ENCODE data around the gene ARMC3.
"Not testable (repeated sequence)": the region's sequence is repeated elsewhere in the genome, so short reads cannot be mapped to it uniquely, and the experiment has no call there.

ARMC3 gene

DNA sequence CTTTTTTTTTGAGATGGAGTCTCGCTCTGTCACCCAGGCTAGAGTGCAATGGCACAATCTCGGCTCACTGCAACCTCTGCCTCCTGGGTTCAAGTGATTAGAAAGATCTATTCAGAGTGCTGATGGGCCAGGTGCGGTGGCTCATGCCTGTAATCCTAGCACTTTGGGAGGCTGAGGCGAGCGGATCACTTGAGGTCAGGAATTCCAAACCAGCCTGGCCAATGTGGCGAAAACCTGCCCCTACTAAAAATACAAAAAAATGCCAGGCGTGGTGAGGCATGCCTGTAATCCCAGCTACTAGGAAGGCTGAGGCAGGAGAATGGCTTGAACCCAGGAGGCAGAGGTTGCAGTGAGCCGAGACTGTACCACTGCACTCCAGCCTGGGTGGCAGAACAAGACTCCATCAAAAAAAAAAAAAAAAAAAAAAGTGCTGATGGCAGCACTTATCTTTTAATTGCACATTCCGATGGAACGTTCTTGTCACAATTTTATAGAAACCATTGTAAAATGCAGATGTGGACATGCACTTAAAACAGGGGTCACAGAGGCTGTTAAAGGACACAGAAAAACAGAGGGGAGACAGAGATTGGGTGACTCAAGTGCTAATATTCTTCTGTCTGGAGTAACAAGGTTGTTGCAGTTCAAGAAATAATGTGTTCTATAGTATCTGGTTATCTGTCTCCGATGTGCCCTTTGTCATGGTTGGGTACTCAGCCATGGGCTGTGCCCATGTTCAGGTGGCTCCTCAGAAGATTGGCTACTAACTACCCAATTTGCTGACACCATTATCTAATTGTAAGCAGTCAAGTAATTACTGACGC lies 142.4 kb downstream of the ARMC3 start:
- DNase-seq (ENCODE audit: low read depth, low spot score); H3K27ac ChIP-seq (ENCODE audit: low read length): not testable (repeated sequence)
- no CpG with 5 or more reads among the region's 12 CpGs for WGBS (ENCODE audit: insufficient coverage, insufficient read length)

DNA sequence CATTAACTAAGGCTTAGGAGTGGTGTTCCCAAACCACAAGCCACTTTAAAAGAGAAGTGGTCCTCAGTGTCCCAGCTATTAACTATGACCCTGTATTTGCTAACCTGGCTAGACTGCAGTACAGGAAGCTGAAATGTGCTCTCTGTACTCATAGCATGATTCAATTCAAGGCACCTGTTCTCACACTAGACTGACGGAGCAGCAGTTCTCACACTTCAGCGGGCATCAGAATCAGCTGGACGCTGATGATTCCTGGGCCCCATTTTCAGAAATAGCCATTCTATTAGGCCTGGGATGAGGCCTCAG lies 143.0 kb downstream of the ARMC3 start:
- no peak overlapping the region for H3K4me3 ChIP-seq (ENCODE audit: low read length)
- no peaks in the 10 kb centered on the region for H3K27me3 ChIP-seq (ENCODE audit: control insufficient read depth, insufficient read depth, low read length)
- WGBS (ENCODE audit: insufficient coverage, insufficient read length) = no CpG with 5 or more reads among the region's 3 CpGs
- H3K36me3 ChIP-seq (ENCODE audit: control insufficient read depth, insufficient read depth, low read length) = no peaks in the 10 kb centered on the region
- no peak overlapping the region for H3K27ac ChIP-seq (ENCODE audit: low read length)
- no peaks in the 10 kb centered on the region for H3K9me3 ChIP-seq (ENCODE audit: control insufficient read depth, insufficient read depth, low read length)
- H3K4me1 ChIP-seq (ENCODE audit: control insufficient read depth, insufficient read depth, low read length) = no peaks in the 10 kb centered on the region
- DNase-seq (ENCODE audit: low read depth, low spot score) = no peak

More for the DNA sequence above, 142.4 kb downstream of the ARMC3 start:
- not testable (repeated sequence) for H3K9me3 ChIP-seq (ENCODE audit: control insufficient read depth, insufficient read depth, low read length); H3K27me3 ChIP-seq (ENCODE audit: control insufficient read depth, insufficient read depth, low read length); H3K4me1 ChIP-seq (ENCODE audit: control insufficient read depth, insufficient read depth, low read length); H3K4me3 ChIP-seq (ENCODE audit: low read length); H3K36me3 ChIP-seq (ENCODE audit: control insufficient read depth, insufficient read depth, low read length)

GRCh38 chr10:23072593-23072992 lies 144.7 kb downstream of the ARMC3 start:
- no CpG with 5 or more reads among the region's 3 CpGs for WGBS (ENCODE audit: insufficient coverage, insufficient read length)
- not testable (repeated sequence) for H3K27me3 ChIP-seq (ENCODE audit: control insufficient read depth, insufficient read depth, low read length); H3K9me3 ChIP-seq (ENCODE audit: control insufficient read depth, insufficient read depth, low read length); H3K36me3 ChIP-seq (ENCODE audit: control insufficient read depth, insufficient read depth, low read length); DNase-seq (ENCODE audit: low read depth, low spot score); H3K4me3 ChIP-seq (ENCODE audit: low read length); H3K4me1 ChIP-seq (ENCODE audit: control insufficient read depth, insufficient read depth, low read length); H3K27ac ChIP-seq (ENCODE audit: low read length)

- DNase-seq (ENCODE audit: low read depth, low spot score) = no peak
- H3K4me1 ChIP-seq (ENCODE audit: control insufficient read depth, insufficient read depth, low read length) = no peaks in the 10 kb centered on the region
- WGBS (ENCODE audit: insufficient coverage, insufficient read length) = no CpG with 5 or more reads among the region's 3 CpGs
Measured at GRCh38 chr10:23073527-23073926, 145.7 kb downstream of the ARMC3 start.

GRCh38 chr10:23075672-23076071 lies 147.8 kb downstream of the ARMC3 start:
- Histone ChIP-seq H3K27me3 (ENCODE audit: control insufficient read depth, insufficient read depth, low read length) (no peaks in the 10 kb centered on the region), H3K36me3 (ENCODE audit: control insufficient read depth, insufficient read depth, low read length) (no peaks in the 10 kb centered on the region), H3K27ac (ENCODE audit: low read length) (no peak overlapping the region), H3K4me3 (ENCODE audit: low read length) (no peak overlapping the region), H3K4me1 (ENCODE audit: control insufficient read depth, insufficient read depth, low read length) (no peaks in the 10 kb centered on the region; the same call in 1 of the 2 replicates), H3K9me3 (ENCODE audit: control insufficient read depth, insufficient read depth, low read length) (no peaks in the 10 kb centered on the region)
- no CpG with 5 or more reads among the region's 3 CpGs for WGBS (ENCODE audit: insufficient coverage, insufficient read length)
- DNase-seq (ENCODE audit: low read depth, low spot score) = no peak

More at GRCh38 chr10:23073527-23073926, 145.7 kb downstream of the ARMC3 start:
- Histone ChIP-seq H3K27me3 (ENCODE audit: control insufficient read depth, insufficient read depth, low read length) (no peaks in the 10 kb centered on the region), H3K4me3 (ENCODE audit: low read length) (no peak overlapping the region), H3K9me3 (ENCODE audit: control insufficient read depth, insufficient read depth, low read length) (no peaks in the 10 kb centered on the region), H3K27ac (ENCODE audit: low read length) (no peak overlapping the region), H3K36me3 (ENCODE audit: control insufficient read depth, insufficient read depth, low read length) (no peaks in the 10 kb centered on the region)

GRCh38 chr10:23078114-23078513 lies 150.3 kb downstream of the ARMC3 start:
- WGBS (ENCODE audit: insufficient coverage, insufficient read length) = no CpG with 5 or more reads among the region's 2 CpGs
- no peaks in the 10 kb centered on the region for H3K9me3 ChIP-seq (ENCODE audit: control insufficient read depth, insufficient read depth, low read length)
- no peak for DNase-seq (ENCODE audit: low read depth, low spot score)

DNA sequence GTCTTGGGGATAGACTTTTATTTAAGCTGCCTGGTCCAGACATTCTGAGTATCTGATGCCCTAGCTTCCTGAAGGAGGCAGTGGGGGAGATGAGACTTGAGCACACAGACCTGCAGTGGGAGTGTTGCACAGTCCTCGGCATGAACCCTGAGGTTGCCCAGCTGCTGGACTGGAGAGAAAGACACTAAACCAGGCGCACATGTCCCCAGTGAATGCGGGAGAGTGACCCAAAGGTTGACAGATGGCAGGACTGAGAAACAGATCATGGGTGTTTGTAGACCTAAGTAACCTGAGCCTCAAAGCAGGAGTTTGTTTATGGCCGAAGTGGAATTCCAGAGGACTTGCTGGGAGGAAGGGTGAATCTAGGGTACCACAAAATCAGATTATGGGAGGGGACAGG lies 151.8 kb downstream of the ARMC3 start:
- no peak for DNase-seq (ENCODE audit: low read depth, low spot score)
- no peaks in the 10 kb centered on the region for H3K9me3 ChIP-seq (ENCODE audit: control insufficient read depth, insufficient read depth, low read length)
- H3K27me3 ChIP-seq (ENCODE audit: control insufficient read depth, insufficient read depth, low read length) = no peaks in the 10 kb centered on the region
- WGBS (ENCODE audit: insufficient coverage, insufficient read length) = no CpG with 5 or more reads among the region's 4 CpGs
- H3K36me3 ChIP-seq (ENCODE audit: control insufficient read depth, insufficient read depth, low read length) = no peaks in the 10 kb centered on the region
- H3K4me1 ChIP-seq (ENCODE audit: control insufficient read depth, insufficient read depth, low read length) = no peaks in the 10 kb centered on the region; the same call in 1 of the 2 replicates
- no peak overlapping the region for H3K4me3 ChIP-seq (ENCODE audit: low read length)
- H3K27ac ChIP-seq (ENCODE audit: low read length) = no peak overlapping the region

More at GRCh38 chr10:23078114-23078513, 150.3 kb downstream of the ARMC3 start:
- H3K27ac ChIP-seq (ENCODE audit: low read length) = no peak overlapping the region
- no peaks in the 10 kb centered on the region for H3K36me3 ChIP-seq (ENCODE audit: control insufficient read depth, insufficient read depth, low read length)
- H3K4me3 ChIP-seq (ENCODE audit: low read length) = no peak overlapping the region
- H3K4me1 ChIP-seq (ENCODE audit: control insufficient read depth, insufficient read depth, low read length) = no peaks in the 10 kb centered on the region; the same call in 1 of the 2 replicates
- H3K27me3 ChIP-seq (ENCODE audit: control insufficient read depth, insufficient read depth, low read length) = no peaks in the 10 kb centered on the region

DNA sequence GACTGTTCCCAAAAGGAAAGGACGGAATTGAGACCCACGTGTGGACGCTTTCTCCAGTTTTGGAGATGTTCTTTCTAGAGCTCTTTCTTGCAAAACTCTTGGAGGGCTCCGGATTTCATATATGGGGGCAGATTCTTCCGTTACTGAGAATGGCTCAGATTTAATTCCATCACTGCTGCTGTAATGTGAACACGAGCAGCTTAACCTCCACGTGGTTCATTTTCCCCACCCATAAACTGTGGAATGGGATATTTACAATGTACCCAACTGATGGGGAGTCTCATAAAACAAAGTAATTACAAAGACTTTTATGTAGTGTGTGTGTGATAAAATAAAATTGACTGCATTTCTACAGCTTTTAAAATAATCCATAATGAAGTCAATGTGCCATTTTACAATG lies 152.4 kb downstream of the ARMC3 start:
- Histone ChIP-seq H3K9me3 (ENCODE audit: control insufficient read depth, insufficient read depth, low read length) (no peaks in the 10 kb centered on the region), H3K27me3 (ENCODE audit: control insufficient read depth, insufficient read depth, low read length) (no peaks in the 10 kb centered on the region), H3K4me3 (ENCODE audit: low read length) (no peak overlapping the region), H3K27ac (ENCODE audit: low read length) (no peak overlapping the region), H3K4me1 (ENCODE audit: control insufficient read depth, insufficient read depth, low read length) (no peaks in the 10 kb centered on the region; the same call in 1 of the 2 replicates), H3K36me3 (ENCODE audit: control insufficient read depth, insufficient read depth, low read length) (no peaks in the 10 kb centered on the region)
- no CpG with 5 or more reads among the region's 7 CpGs for WGBS (ENCODE audit: insufficient coverage, insufficient read length)
- DNase-seq (ENCODE audit: low read depth, low spot score) = no peak

- Histone ChIP-seq H3K4me3 (ENCODE audit: low read length) (no peak overlapping the region), H3K4me1 (ENCODE audit: control insufficient read depth, insufficient read depth, low read length) (no peaks in the 10 kb centered on the region; the same call in 1 of the 2 replicates), H3K9me3 (ENCODE audit: control insufficient read depth, insufficient read depth, low read length) (no peaks in the 10 kb centered on the region), H3K27me3 (ENCODE audit: control insufficient read depth, insufficient read depth, low read length) (no peaks in the 10 kb centered on the region), H3K36me3 (ENCODE audit: control insufficient read depth, insufficient read depth, low read length) (no peaks in the 10 kb centered on the region), H3K27ac (ENCODE audit: low read length) (no peak overlapping the region)
- WGBS (ENCODE audit: insufficient coverage, insufficient read length) = no CpG with 5 or more reads among the region's 7 CpGs
- DNase-seq (ENCODE audit: low read depth, low spot score) = no peak
Measured at GRCh38 chr10:23081221-23081750, 153.4 kb downstream of the ARMC3 start.

GRCh38 chr10:23081891-23082290 lies 154.0 kb downstream of the ARMC3 start:
- no peak overlapping the region for H3K27ac ChIP-seq (ENCODE audit: low read length)
- no CpG with 5 or more reads among the region's 4 CpGs for WGBS (ENCODE audit: insufficient coverage, insufficient read length)
- no peaks in the 10 kb centered on the region; the same call in 1 of the 2 replicates for H3K4me1 ChIP-seq (ENCODE audit: control insufficient read depth, insufficient read depth, low read length)
- H3K9me3 ChIP-seq (ENCODE audit: control insufficient read depth, insufficient read depth, low read length) = no peaks in the 10 kb centered on the region
- no peak overlapping the region for H3K4me3 ChIP-seq (ENCODE audit: low read length)
- H3K36me3 ChIP-seq (ENCODE audit: control insufficient read depth, insufficient read depth, low read length) = no peaks in the 10 kb centered on the region
- DNase-seq (ENCODE audit: low read depth, low spot score) = no peak
- H3K27me3 ChIP-seq (ENCODE audit: control insufficient read depth, insufficient read depth, low read length) = no peaks in the 10 kb centered on the region

All from iPS DF 6.9 (cell line).